Calu3 (cell line): Measurements from ENCODE around the gene TRO. TPM values are rescaled to one million over a fixed set of nuclear protein-coding genes. Genes with fewer than 3 reads are reported as not detected.

ENCODE experiments used
- BruUV-seq: library from RNA; stranded (reverse); fragments of 400-500 nt; replicated peaks from 2 replicates; lab custom pipeline; 2021; lab: Mats Ljungman, UMichigan
- CTCF ChIA-PET: fragments of 300-600 bp; sonication (Branson Sonifier 250); formaldehyde crosslinking; loops from one replicate; lab custom pipeline; 2022; ENCODE audit warnings: antibody characterized with exemption; lab: Charles Lee
- DNase-seq: peaks from one replicate; pipeline ENCODE4 v3.0.0; 2022
- H3K27ac Mint-ChIP-seq: one replicate; pipeline ENCODE4 v1.8.0; 2022; ENCODE audit warnings: mixed read lengths; ENCODE audit not compliant: unreplicated experiment
- H3K27me3 Mint-ChIP-seq: one replicate; pipeline ENCODE4 v1.8.0; 2022; ENCODE audit warnings: mixed read lengths; ENCODE audit not compliant: unreplicated experiment
- H3K36me3 Mint-ChIP-seq: one replicate; pipeline ENCODE4 v1.8.0; 2022; ENCODE audit warnings: mild to moderate bottlenecking, moderate library complexity, mixed read lengths; ENCODE audit not compliant: insufficient read depth, unreplicated experiment
- H3K4me1 Mint-ChIP-seq: one replicate; pipeline ENCODE4 v1.8.0; 2022; ENCODE audit warnings: mild to moderate bottlenecking, low read depth, mixed read lengths; ENCODE audit not compliant: unreplicated experiment
- H3K4me3 Mint-ChIP-seq: one replicate; pipeline ENCODE4 v1.8.0; 2022; ENCODE audit warnings: mild to moderate bottlenecking, low read depth, moderate library complexity, mixed read lengths; ENCODE audit not compliant: unreplicated experiment
- H3K9me3 Mint-ChIP-seq: one replicate; pipeline ENCODE4 v1.8.0; 2022; ENCODE audit warnings: low read depth, mixed read lengths; ENCODE audit not compliant: unreplicated experiment
- CTCF ChIP-seq: fragments of 200-600 bp; IDR thresholded peaks from one replicate; pipeline ENCODE4 v1.8.0; 2022; ENCODE audit warnings: antibody characterized with exemption; ENCODE audit not compliant: unreplicated experiment
- intact Hi-C: fragments of 100-400 bp; cut with micrococcal nuclease; formaldehyde crosslinking; loops from one replicate; pipeline ENCODE4 v1.10.0; 2022; ENCODE audit not compliant: unreplicated experiment
- total RNA-seq: library from RNA; stranded (reverse); gene quantifications from 2 replicates; pipeline ENCODE4 v1.2.3, GENCODE V29; 2022

TRO gene
- total RNA-seq, 1 experiment from 2014 or later: not detected

- no peak overlapping the region for H3K27ac Mint-ChIP-seq
- TF ChIP-seq CTCF: no peak
- BruUV-seq: no TSS peak
- DNase-seq: no peak
- CTCF ChIA-PET: no interaction called here
- H3K36me3 Mint-ChIP-seq: peaks cover 4% of the 10 kb centered on the region
- H3K4me1 Mint-ChIP-seq: peaks cover 10% of the 10 kb centered on the region
- peaks cover 2% of the 10 kb centered on the region for H3K9me3 Mint-ChIP-seq
- peaks cover 32% of the 10 kb centered on the region for H3K27me3 Mint-ChIP-seq
- intact Hi-C loops: no loop called here
- no peak overlapping the region for H3K4me3 Mint-ChIP-seq
Observed at GRCh38 chrX:54923376-54923775, 2.8 kb downstream of the TRO start.

- no peak overlapping the region for H3K27ac Mint-ChIP-seq
- no peaks in the 10 kb centered on the region for H3K36me3 Mint-ChIP-seq
- intact Hi-C loops: no loop called here
- no TSS peak for BruUV-seq
- no peaks in the 10 kb centered on the region for H3K4me1 Mint-ChIP-seq
- H3K9me3 Mint-ChIP-seq: no peaks in the 10 kb centered on the region
- H3K27me3 Mint-ChIP-seq: peaks cover 10% of the 10 kb centered on the region
- CTCF ChIA-PET: no interaction called here
- H3K4me3 Mint-ChIP-seq: no peak overlapping the region
- TF ChIP-seq CTCF: no peak
- no peak for DNase-seq
Observed at GRCh38 chrX:54926978-54927377, 6.4 kb downstream of the TRO start.

GRCh38 chrX:54928876-54929275 lies 8.3 kb downstream of the TRO start:
- no peaks in the 10 kb centered on the region for H3K4me1 Mint-ChIP-seq

GRCh38 chrX:54930291-54931049 lies 9.8 kb downstream of the TRO start:
- no TSS peak for BruUV-seq
- Mint-ChIP-seq H3K4me3 (no peak overlapping the region), H3K27me3 (no peaks in the 10 kb centered on the region), H3K4me1 (no peaks in the 10 kb centered on the region), H3K36me3 (no peaks in the 10 kb centered on the region), H3K9me3 (no peaks in the 10 kb centered on the region), H3K27ac (no peak overlapping the region)
- intact Hi-C loops: no loop called here
- no peak for DNase-seq
- CTCF ChIA-PET: no interaction called here
- no peak for TF ChIP-seq CTCF

More at GRCh38 chrX:54928876-54929275, 8.3 kb downstream of the TRO start:
- H3K4me3 Mint-ChIP-seq: no peak overlapping the region
- BruUV-seq: no TSS peak
- no peaks in the 10 kb centered on the region for H3K27me3 Mint-ChIP-seq
- no peaks in the 10 kb centered on the region for H3K36me3 Mint-ChIP-seq
- DNase-seq: no peak
- intact Hi-C loops: no loop called here
- TF ChIP-seq CTCF: no peak
- H3K9me3 Mint-ChIP-seq: no peaks in the 10 kb centered on the region
- no peak overlapping the region for H3K27ac Mint-ChIP-seq
- CTCF ChIA-PET: no interaction called here
